ENCODE measurements around the gene ALPG. TPM values are rescaled to one million over a fixed set of nuclear protein-coding genes. Genes with fewer than 3 reads are reported as not detected.
"Not testable (repeated sequence)": the region's sequence is repeated elsewhere in the genome, so short reads cannot be mapped to it uniquely, and the experiment has no call there.

ALPG gene
- total and polyA plus RNA-seq, 7 donors: not detected

DNA sequence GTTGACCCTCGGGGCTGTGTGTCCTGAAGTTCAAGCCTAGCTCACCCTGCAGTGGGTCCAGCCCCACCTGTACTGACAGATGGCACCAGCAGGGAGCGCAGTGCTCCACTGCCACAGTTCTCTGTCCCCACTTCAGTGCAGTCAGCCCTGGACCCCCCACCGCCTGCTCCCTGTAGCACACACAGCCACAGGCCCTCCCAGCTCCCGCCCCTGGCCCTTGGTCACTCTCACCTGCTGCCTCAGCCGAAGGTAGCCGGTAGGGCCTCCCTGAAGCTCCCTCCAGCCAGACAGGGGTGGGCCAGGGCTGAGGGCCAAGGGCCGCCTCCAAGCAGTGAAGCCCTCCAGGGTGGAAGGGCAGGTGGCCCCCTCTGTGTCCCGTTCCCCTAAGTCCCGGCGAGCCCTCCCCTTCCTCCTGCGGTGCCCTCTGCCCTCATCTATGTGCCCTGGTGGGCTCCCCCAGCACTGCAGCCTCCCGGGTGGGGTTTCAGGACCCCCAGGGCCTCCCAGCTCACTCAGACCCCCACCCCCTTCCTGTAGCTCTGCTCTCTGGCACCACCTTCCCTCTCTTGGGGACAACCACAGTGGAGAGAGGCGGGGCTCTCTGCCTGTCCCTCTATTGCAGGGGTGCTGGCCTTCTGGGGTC is 38.9 kb upstream of the ALPG start:
- no peak for DNase-seq
- 77 to 81% (median 79%) methylated on average over 9 to 13 of the region's 13 CpGs for WGBS, 3 donors

DNA sequence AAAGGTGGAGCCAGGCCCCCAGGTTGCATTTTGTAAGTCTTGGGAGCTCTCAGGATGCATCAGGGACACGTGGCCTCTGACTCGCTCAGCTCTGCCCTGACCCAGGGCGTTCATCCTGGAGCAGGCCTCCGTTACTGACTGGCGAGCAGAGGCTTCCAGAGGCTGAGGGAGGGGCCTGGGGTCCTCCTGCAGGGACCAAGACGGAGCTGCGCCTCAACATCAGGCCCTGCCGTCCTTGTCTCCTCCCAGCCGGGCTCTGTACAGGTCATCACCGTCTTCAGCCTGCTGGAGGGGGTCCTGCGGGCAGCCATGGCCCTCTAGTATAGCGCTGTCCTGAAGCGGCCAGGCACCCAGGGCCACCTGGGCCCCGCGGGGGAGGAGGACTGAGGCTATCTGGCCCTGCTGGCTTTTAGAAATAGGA is 38.3 kb upstream of the ALPG start:
- H3K27ac ChIP-seq: no peak overlapping the region
- no peaks in the 10 kb centered on the region for H3K4me1 ChIP-seq
- DNase-seq (no peak), ATAC-seq (no peak)
- no peak overlapping the region for H3K4me3 ChIP-seq
- intact Hi-C loops (cut with DNase I): no loop called here
- TF ChIP-seq, protein P1, sequence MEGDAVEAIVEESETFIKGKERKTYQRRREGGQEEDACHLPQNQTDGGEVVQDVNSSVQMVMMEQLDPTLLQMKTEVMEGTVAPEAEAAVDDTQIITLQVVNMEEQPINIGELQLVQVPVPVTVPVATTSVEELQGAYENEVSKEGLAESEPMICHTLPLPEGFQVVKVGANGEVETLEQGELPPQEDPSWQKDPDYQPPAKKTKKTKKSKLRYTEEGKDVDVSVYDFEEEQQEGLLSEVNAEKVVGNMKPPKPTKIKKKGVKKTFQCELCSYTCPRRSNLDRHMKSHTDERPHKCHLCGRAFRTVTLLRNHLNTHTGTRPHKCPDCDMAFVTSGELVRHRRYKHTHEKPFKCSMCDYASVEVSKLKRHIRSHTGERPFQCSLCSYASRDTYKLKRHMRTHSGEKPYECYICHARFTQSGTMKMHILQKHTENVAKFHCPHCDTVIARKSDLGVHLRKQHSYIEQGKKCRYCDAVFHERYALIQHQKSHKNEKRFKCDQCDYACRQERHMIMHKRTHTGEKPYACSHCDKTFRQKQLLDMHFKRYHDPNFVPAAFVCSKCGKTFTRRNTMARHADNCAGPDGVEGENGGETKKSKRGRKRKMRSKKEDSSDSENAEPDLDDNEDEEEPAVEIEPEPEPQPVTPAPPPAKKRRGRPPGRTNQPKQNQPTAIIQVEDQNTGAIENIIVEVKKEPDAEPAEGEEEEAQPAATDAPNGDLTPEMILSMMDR (IDR thresholded peaks at IDR 0.05): no peak
- H3K36me3 ChIP-seq (ENCODE audit: insufficient read depth in 1 of 2, low read depth in 1 of 2): no peaks in the 10 kb centered on the region
- no peaks in the 10 kb centered on the region for H3K27me3 ChIP-seq (ENCODE audit: insufficient read depth in 3 of 3, low read length in 2 of 3)
- WGBS, 3 donors: 90 to 93% (median 92%) methylated on average over 15 of the region's 15 CpGs
- H3K9me3 ChIP-seq: no peaks in the 10 kb centered on the region

More for the DNA sequence above, 38.9 kb upstream of the ALPG start:
- no peak for ATAC-seq
- TF ChIP-seq, protein P1 (IDR thresholded peaks at IDR 0.05): no peak
- Histone ChIP-seq H3K36me3 (ENCODE audit: insufficient read depth in 1 of 2, low read depth in 1 of 2) (no peaks in the 10 kb centered on the region), H3K9me3 (no peaks in the 10 kb centered on the region), H3K27me3 (ENCODE audit: insufficient read depth in 3 of 3, low read length in 2 of 3) (no peaks in the 10 kb centered on the region), H3K4me1 (no peaks in the 10 kb centered on the region), H3K4me3 (no peak overlapping the region), H3K27ac (no peak overlapping the region)
- intact Hi-C loops (cut with DNase I): no loop called here

DNA sequence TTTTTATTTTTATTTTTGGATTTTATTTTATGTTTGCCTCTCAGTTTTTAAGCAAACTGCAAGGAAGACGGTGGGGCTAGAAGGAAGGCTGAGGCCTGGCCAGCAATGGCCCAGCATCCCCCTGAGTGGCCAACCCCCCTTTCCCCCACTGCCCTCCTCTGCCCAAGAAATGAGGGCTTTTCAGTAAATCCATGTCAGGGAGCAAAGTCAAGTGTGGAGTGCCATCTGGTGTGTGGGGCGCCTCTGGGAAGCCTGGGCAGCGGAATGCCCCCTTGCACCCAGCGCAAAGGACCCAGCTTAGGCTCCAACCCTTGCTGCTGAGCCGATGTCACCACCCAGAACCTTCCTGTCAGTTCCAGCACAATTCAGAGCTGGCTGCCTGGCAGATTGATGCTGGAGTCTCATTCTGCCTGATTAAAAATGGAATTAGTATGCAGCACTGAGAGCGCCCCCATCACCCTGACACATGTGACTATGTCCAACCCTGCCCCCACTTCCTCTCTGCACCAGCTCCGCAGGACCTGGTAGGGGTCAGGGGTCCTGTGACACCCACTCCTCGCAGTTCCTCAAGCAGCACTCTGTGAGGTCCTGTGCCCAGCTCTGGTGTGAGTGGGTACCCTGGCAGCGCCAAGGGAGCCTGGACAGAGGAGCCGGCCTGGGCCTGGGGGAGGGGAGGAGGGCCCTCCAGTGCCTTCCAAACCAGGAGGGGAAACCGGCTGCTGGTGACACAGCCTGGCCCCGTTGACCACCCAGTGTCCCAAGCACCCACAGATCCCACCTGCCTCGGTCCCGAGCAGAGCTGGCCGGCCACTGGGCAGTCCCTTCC is 37.3 kb upstream of the ALPG start:
- Histone ChIP-seq H3K36me3 (ENCODE audit: insufficient read depth in 1 of 2, low read depth in 1 of 2) (no peaks in the 10 kb centered on the region), H3K27me3 (ENCODE audit: insufficient read depth in 3 of 3, low read length in 2 of 3) (no peaks in the 10 kb centered on the region), H3K4me3 (no peak overlapping the region), H3K4me1 (no peaks in the 10 kb centered on the region), H3K27ac (no peak overlapping the region), H3K9me3 (no peaks in the 10 kb centered on the region)
- 68 to 85% (median 71%) methylated on average over 13 to 15 of the region's 15 CpGs for WGBS, 3 donors
- intact Hi-C loops (cut with DNase I): no loop called here
- TF ChIP-seq, protein P1 (IDR thresholded peaks at IDR 0.05): no peak
- no peak for DNase-seq
- ATAC-seq: no peak

DNA sequence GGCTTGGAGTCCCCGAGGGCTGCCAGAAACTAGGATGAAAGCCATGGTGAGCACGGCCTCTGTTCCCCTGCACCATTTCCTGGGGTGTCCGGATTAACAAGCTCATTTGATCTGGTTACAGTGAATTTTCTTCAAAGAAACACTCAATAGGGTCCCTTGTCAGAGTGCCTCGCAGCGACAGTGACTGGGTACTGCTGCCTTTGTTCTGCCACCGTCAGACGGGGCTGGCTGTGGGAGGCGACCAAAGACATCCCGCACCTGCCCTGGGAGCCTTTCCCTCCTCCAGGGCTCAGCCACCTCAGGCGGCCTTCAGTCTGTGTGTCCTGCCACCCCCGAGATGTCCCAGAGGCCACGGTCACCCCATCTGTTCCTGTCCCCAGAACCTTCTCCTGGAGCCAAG is 36.6 kb upstream of the ALPG start:
- H3K27me3 ChIP-seq (ENCODE audit: insufficient read depth in 3 of 3, low read length in 2 of 3); ATAC-seq; DNase-seq; H3K36me3 ChIP-seq (ENCODE audit: insufficient read depth in 1 of 2, low read depth in 1 of 2); H3K4me1 ChIP-seq; intact Hi-C loops (cut with DNase I); H3K27ac ChIP-seq; H3K9me3 ChIP-seq; H3K4me3 ChIP-seq: not testable (repeated sequence)
- WGBS, 3 donors: 13 to 31% (median 20%) methylated on average over 7 to 9 of the region's 12 CpGs

All from psoas muscle (tissue), 8 donors.